ENCODE data around the gene CDH4.

DNA sequence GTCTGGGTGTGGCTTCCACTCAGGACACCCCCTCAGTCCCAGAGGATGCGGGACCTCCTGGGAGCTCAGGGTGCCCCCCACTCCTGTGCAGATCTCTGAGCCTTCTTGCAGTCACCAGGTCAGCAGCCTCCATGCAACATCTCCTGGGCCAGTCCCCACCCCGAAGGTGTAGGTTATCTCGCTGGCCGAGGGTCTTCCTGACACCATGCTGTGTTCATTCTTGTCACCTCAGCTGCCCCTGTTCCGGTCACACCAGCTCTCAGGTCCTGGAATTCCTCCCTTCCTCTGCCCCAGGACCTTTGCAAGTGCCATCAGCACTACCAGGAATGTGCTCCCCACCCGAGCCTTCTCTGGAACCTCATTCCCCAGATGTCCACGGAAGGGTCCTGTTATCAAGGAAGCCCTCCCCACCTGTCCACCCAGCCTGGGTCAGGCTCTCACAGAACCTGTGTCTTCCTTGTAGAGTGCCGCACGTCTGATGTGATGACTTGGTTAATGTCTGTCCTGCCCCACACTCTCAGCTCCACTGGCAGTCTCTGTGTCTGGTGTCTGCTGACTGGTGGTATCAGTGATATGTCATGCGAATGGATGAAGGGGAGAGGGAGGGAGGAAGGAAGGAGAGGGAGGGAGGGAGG lies 484.1 kb downstream of the CDH4 start:
- no peak for TF ChIP-seq POLR2A (IDR thresholded peaks at IDR 0.05)
- TF ChIP-seq, protein P1, sequence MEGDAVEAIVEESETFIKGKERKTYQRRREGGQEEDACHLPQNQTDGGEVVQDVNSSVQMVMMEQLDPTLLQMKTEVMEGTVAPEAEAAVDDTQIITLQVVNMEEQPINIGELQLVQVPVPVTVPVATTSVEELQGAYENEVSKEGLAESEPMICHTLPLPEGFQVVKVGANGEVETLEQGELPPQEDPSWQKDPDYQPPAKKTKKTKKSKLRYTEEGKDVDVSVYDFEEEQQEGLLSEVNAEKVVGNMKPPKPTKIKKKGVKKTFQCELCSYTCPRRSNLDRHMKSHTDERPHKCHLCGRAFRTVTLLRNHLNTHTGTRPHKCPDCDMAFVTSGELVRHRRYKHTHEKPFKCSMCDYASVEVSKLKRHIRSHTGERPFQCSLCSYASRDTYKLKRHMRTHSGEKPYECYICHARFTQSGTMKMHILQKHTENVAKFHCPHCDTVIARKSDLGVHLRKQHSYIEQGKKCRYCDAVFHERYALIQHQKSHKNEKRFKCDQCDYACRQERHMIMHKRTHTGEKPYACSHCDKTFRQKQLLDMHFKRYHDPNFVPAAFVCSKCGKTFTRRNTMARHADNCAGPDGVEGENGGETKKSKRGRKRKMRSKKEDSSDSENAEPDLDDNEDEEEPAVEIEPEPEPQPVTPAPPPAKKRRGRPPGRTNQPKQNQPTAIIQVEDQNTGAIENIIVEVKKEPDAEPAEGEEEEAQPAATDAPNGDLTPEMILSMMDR (IDR thresholded peaks at IDR 0.05), result no peak

All from ovary (tissue), 3 donors.